Liver (tissue), 9 donors: ENCODE results near the gene ZNF382. TPM values are rescaled to one million over a fixed set of nuclear protein-coding genes. Genes with fewer than 3 reads are reported as not detected.
A peak's percentile ranks its signal among the peaks of the same experiment; 100 is the strongest.

Experiments used
- DNase-seq: peaks from one replicate; pipeline ENCODE4 v3.0.0-alpha.2; 2017; ENCODE audit warnings: low spot score
- H3K27ac ChIP-seq, 2 donors: one replicate each; pipeline ENCODE4 v1.7.0; 2013; ENCODE audit warnings: inconsistent platforms in 2 of 2, low read length in 2 of 2, control low read depth in 1 of 2, low read depth in 1 of 2, mild to moderate bottlenecking in 1 of 2
- H3K27me3 ChIP-seq, 4 donors: one replicate each; pipeline versions ENCODE4 v1.6.1 to v1.7.0; 2013; ENCODE audit warnings: low read length in 3 of 4, inconsistent platforms in 1 of 4, mild to moderate bottlenecking in 1 of 4, moderate library complexity in 1 of 4; ENCODE audit not compliant: control insufficient read depth in 4 of 4, insufficient read depth in 4 of 4
- H3K36me3 ChIP-seq, 4 donors: one replicate each; pipeline versions ENCODE4 v1.6.1 to v1.7.0; 2013; ENCODE audit warnings: low read length in 3 of 4, mild to moderate bottlenecking in 3 of 4, low read depth in 1 of 4, moderate library complexity in 1 of 4; ENCODE audit not compliant: control insufficient read depth in 4 of 4, insufficient read depth in 3 of 4
- H3K4me1 ChIP-seq, 4 donors: one replicate each; pipeline versions ENCODE4 v1.6.1 to v1.7.0; 2013; ENCODE audit warnings: low read length in 3 of 4, mild to moderate bottlenecking in 3 of 4, moderate library complexity in 1 of 4; ENCODE audit not compliant: control insufficient read depth in 4 of 4, insufficient read depth in 4 of 4
- H3K4me3 ChIP-seq, 3 donors: one replicate each; pipeline versions ENCODE4 v1.6.1 to v1.7.0; 2013; ENCODE audit warnings: low read length in 3 of 3, control low read depth in 1 of 3, low read depth in 1 of 3, mild to moderate bottlenecking in 1 of 3
- H3K9ac ChIP-seq, 2 donors: one replicate each; pipeline ENCODE4 v1.7.0; 2013; ENCODE audit warnings: low read length in 2 of 2, mild to moderate bottlenecking in 2 of 2, moderate library complexity in 2 of 2, control low read depth in 1 of 2, low read depth in 1 of 2
- H3K9me3 ChIP-seq, 4 donors: one replicate each; pipeline versions ENCODE4 v1.6.1 to v1.7.0; 2013; ENCODE audit warnings: low read length in 3 of 4; ENCODE audit not compliant: control insufficient read depth in 4 of 4
- EGR1 ChIP-seq, 2 donors: IDR thresholded peaks; 2 replicates each; pipeline ENCODE4 v1.6.1; 2016 to 2018; ENCODE audit warnings: antibody characterized with exemption in 2 of 2, low read depth in 2 of 2
- GABPA ChIP-seq, 2 donors: IDR thresholded peaks in 1 of 2; conservative IDR thresholded peaks in 1 of 2; 2 replicates each; pipeline ENCODE4 v1.6.1; 2016; ENCODE audit warnings: antibody characterized with exemption in 2 of 2, mild to moderate bottlenecking in 1 of 2, moderate library complexity in 1 of 2
- HNF4G ChIP-seq: IDR thresholded peaks from 2 replicates; pipeline ENCODE4 v1.6.1; 2016; ENCODE audit warnings: antibody characterized with exemption
- JUND ChIP-seq, 2 donors: IDR thresholded peaks; 2 replicates each; pipeline ENCODE4 v1.6.1; 2016; ENCODE audit warnings: antibody characterized with exemption in 2 of 2
- NR2F2 ChIP-seq: IDR thresholded peaks from 2 replicates; pipeline ENCODE4 v1.6.1; 2016; ENCODE audit warnings: antibody characterized with exemption
- RAD21 ChIP-seq, 2 donors: IDR thresholded peaks; 2 replicates each; pipeline ENCODE4 v1.6.1; 2016; ENCODE audit warnings: antibody characterized with exemption in 2 of 2, mild to moderate bottlenecking in 2 of 2
- SP1 ChIP-seq: IDR thresholded peaks from 2 replicates; pipeline ENCODE4 v1.6.1; 2018; ENCODE audit warnings: antibody characterized with exemption, mild to moderate bottlenecking
- TAF1 ChIP-seq: conservative IDR thresholded peaks from 2 replicates; pipeline ENCODE4 v1.6.1; 2016; ENCODE audit warnings: antibody characterized with exemption, mild to moderate bottlenecking
- WGBS: extraction: QIAGEN DNeasy Blood & Tissue Kit; methylation state at CpG from one replicate; pipeline ENCODE4 v1.1.7; 2013; 5-methylcytosine and 5-hydroxymethylcytosine counted together
- polyA plus RNA-seq, 2 donors: library from polyadenylated mRNA; stranded (reverse) in 1 of 2; unstranded in 1 of 2; fragments of 200-250 nt in 1 of 2; fragments of >200 nt in 1 of 2; fragmentation: Nextera tagmentation in 1 of 2; extraction: Ambion mirVana in 1 of 2; gene quantifications; one replicate each; pipeline versions ENCODE4 v1.2.1 to v1.2.3, GENCODE V29; 2013 to 2015
- total RNA-seq, 2 donors: library from RNA; depleted of rRNA; stranded (reverse); fragments of >200 nt; gene quantifications; one replicate each; pipeline ENCODE4 v1.2.3, GENCODE V29; 2014
- TF ChIP-seq, protein P1 (sequence below): fragments of 150-350 bp; IDR thresholded peaks from 2 replicates; pipeline ENCODE4 v1.5.1; 2017; ENCODE audit warnings: improper control_type of control experiment, low read depth, low read length; ENCODE audit not compliant: missing input control
- TF ChIP-seq, protein P2 (sequence below): IDR thresholded peaks from 2 replicates; pipeline ENCODE4 v1.6.1; 2016; ENCODE audit warnings: antibody characterized with exemption, mild to moderate bottlenecking
- donor health status: healthy.
- donor health status: healthy.
- donor health status: healthy.
- donor health status: healthy.
- donor health status: healthy.

Gene ZNF382
- total and polyA plus RNA-seq, 4 donors: 0.20 to 3.8 (median 1.4) TPM

DNA sequence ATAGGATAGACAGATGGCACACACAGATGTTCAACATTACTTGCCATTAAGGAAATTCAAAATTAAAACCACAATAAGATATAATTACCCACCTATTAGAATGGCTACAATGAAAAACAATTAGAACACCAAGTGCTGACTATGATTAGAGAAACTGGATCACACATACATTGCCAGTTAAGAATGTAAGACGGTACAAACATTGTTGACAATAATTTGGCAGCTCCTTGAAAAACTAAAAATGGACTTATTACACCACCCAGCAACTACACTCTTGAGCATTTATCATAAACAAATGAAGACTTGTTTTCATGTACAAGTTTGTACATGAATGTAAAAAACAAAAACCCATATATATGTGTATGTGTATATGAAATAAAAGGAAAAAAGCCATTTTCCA is 47.8 kb downstream of the ZNF382 start:
- WGBS: 94% methylated on average over 1 of the region's 1 CpG
- H3K27me3 ChIP-seq: no peaks in the 10 kb centered on the region
- no peaks in the 10 kb centered on the region for H3K4me1 ChIP-seq
- peak overlapping the region in 2 of 3 donors; percentile 16 to 23 for H3K4me3 ChIP-seq
- no peak overlapping the region for H3K27ac ChIP-seq
- TF ChIP-seq NR2F2 (no peak), SP1 (no peak), JUND (IDR thresholded peaks at IDR 0.05) (no peak), EGR1 (IDR thresholded peaks at IDR 0.05; ENCODE audit: low read depth in 2 of 2) (no peak), TAF1 (no peak), RAD21 (IDR thresholded peaks at IDR 0.05) (no peak), GABPA (IDR thresholded peaks at IDR 0.05 in 1 of 2, conservative IDR thresholded peaks at IDR 0.05 in 1 of 2) (no peak)
- TF ChIP-seq, protein P1, sequence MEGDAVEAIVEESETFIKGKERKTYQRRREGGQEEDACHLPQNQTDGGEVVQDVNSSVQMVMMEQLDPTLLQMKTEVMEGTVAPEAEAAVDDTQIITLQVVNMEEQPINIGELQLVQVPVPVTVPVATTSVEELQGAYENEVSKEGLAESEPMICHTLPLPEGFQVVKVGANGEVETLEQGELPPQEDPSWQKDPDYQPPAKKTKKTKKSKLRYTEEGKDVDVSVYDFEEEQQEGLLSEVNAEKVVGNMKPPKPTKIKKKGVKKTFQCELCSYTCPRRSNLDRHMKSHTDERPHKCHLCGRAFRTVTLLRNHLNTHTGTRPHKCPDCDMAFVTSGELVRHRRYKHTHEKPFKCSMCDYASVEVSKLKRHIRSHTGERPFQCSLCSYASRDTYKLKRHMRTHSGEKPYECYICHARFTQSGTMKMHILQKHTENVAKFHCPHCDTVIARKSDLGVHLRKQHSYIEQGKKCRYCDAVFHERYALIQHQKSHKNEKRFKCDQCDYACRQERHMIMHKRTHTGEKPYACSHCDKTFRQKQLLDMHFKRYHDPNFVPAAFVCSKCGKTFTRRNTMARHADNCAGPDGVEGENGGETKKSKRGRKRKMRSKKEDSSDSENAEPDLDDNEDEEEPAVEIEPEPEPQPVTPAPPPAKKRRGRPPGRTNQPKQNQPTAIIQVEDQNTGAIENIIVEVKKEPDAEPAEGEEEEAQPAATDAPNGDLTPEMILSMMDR: no peak
- TF ChIP-seq, protein P2, sequence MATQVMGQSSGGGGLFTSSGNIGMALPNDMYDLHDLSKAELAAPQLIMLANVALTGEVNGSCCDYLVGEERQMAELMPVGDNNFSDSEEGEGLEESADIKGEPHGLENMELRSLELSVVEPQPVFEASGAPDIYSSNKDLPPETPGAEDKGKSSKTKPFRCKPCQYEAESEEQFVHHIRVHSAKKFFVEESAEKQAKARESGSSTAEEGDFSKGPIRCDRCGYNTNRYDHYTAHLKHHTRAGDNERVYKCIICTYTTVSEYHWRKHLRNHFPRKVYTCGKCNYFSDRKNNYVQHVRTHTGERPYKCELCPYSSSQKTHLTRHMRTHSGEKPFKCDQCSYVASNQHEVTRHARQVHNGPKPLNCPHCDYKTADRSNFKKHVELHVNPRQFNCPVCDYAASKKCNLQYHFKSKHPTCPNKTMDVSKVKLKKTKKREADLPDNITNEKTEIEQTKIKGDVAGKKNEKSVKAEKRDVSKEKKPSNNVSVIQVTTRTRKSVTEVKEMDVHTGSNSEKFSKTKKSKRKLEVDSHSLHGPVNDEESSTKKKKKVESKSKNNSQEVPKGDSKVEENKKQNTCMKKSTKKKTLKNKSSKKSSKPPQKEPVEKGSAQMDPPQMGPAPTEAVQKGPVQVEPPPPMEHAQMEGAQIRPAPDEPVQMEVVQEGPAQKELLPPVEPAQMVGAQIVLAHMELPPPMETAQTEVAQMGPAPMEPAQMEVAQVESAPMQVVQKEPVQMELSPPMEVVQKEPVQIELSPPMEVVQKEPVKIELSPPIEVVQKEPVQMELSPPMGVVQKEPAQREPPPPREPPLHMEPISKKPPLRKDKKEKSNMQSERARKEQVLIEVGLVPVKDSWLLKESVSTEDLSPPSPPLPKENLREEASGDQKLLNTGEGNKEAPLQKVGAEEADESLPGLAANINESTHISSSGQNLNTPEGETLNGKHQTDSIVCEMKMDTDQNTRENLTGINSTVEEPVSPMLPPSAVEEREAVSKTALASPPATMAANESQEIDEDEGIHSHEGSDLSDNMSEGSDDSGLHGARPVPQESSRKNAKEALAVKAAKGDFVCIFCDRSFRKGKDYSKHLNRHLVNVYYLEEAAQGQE: no peak
- H3K9me3 ChIP-seq: peaks cover 30 to 78% (median 49%) of the 10 kb centered on the region in 4 donors
- no peak overlapping the region for H3K9ac ChIP-seq
- no peak for DNase-seq
- peaks cover 16 to 83% (median 60%) of the 10 kb centered on the region in 4 donors for H3K36me3 ChIP-seq

DNA sequence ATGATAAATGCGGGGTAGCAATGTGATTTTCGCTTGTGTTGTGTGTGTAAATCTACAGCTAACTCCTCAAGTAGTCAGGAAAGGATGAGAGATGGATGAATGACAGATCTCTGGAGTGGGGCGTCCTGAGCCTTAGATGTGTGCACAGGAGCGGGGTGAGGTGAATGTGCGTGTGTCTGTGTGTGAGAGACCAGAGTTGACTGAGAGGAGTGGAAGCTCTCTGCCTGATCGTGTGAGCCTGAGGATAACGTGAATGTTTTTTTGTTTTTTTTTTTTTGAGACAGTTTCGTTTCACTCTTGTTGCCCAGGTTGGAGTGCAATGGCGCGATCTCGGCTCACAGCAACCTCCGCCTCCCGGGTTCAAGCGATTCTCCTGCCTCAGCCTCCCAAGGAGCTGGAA is 60.7 kb downstream of the ZNF382 start:
- Histone ChIP-seq H3K9ac (no peak overlapping the region), H3K9me3 (peaks cover 5 to 35% (median 11%) of the 10 kb centered on the region in 4 donors), H3K36me3 (peaks cover 3 to 28% (median 18%) of the 10 kb centered on the region in 4 donors), H3K4me3 (peak overlapping the region; percentile 86 to 100 (median 89)), H3K27ac (no peak overlapping the region), H3K27me3 (no peaks in the 10 kb centered on the region), H3K4me1 (peaks cover 1 to 16% (median 5%) of the 10 kb centered on the region in 4 donors)
- DNase-seq: no peak
- WGBS: 61% methylated on average over 14 of the region's 14 CpGs
- TF ChIP-seq GABPA (IDR thresholded peaks at IDR 0.05 in 1 of 2, conservative IDR thresholded peaks at IDR 0.05 in 1 of 2): no peak
- no peak for TF ChIP-seq HNF4G
- TF ChIP-seq, protein P1: no peak
- no peak for TF ChIP-seq RAD21 (IDR thresholded peaks at IDR 0.05)
